K562 (cell line): ENCODE measurements around the gene NEK3. TPM values are rescaled to one million over a fixed set of nuclear protein-coding genes. Genes with fewer than 3 reads are reported as not detected.

Source experiments
- ATF4 ChIP-seq: fragments of 450-650 bp; formaldehyde crosslinking; IDR thresholded peaks from 2 replicates; pipeline ENCODE4 v1.4.0; 2022; ENCODE audit warnings: mild to moderate bottlenecking, moderate library complexity
- BACH1 ChIP-seq: fragments of 200-800 bp; sonication (Bioruptor generic); IDR thresholded peaks from 2 replicates; pipeline ENCODE4 v1.6.1; 2016; ENCODE audit warnings: missing genetic modification characterization, missing compliant biosample characterization
- EWSR1 ChIP-seq: fragments of 450-650 bp; IDR thresholded peaks from 2 replicates; pipeline ENCODE4 v1.6.1; 2018; ENCODE audit warnings: borderline replicate concordance, mild to moderate bottlenecking, low read depth, moderate library complexity; ENCODE audit not compliant: partially characterized antibody
- FOXJ2 ChIP-seq: fragments of 200-800 bp; sonication (Bioruptor generic); IDR thresholded peaks from 2 replicates; pipeline ENCODE4 v1.6.1; 2016; ENCODE audit warnings: missing genetic modification characterization, missing compliant biosample characterization
- HMG20B ChIP-seq: fragments of 250-450 bp; sonication (Bioruptor Pico); IDR thresholded peaks from 2 replicates; pipeline ENCODE4 v1.5.0; 2021; ENCODE audit warnings: mild to moderate bottlenecking
- IRF2 ChIP-seq: sonication (generic); formaldehyde crosslinking; IDR thresholded peaks from 2 replicates; pipeline ENCODE4 v1.8.1; 2022; ENCODE audit warnings: mild to moderate bottlenecking, missing genetic modification reagents
- PHF8 ChIP-seq: fragments of 200-600 bp; sonication (generic); IDR thresholded peaks from 2 replicates; pipeline ENCODE4 v1.6.1; 2012; ENCODE audit warnings: mixed run types, mild to moderate bottlenecking, inconsistent platforms, low read length, moderate library complexity, borderline replicate concordance
- PHTF2 ChIP-seq: fragments of 250-450 bp; sonication (Bioruptor Pico); IDR thresholded peaks from 2 replicates; pipeline ENCODE4 v1.5.0; 2021; ENCODE audit warnings: mild to moderate bottlenecking
- PTTG1 ChIP-seq: fragments of 450-650 bp; IDR thresholded peaks from 2 replicates; pipeline ENCODE4 v1.6.1; 2016; ENCODE audit warnings: low read depth, mild to moderate bottlenecking, missing genetic modification characterization, missing compliant biosample characterization
- SIRT6 ChIP-seq: IDR thresholded peaks from one replicate; pipeline ENCODE4 v1.6.1; 2012; ENCODE audit warnings: low read depth, mild to moderate bottlenecking, control low read depth, inconsistent platforms, low read length, moderate library complexity
- SMARCE1 ChIP-seq: fragments of 450-650 bp; IDR thresholded peaks from 2 replicates; pipeline ENCODE4 v1.7.1; 2016; ENCODE audit warnings: mild to moderate bottlenecking
- TSHZ1 ChIP-seq: fragments of 250-450 bp; sonication (Bioruptor Pico); IDR thresholded peaks from 2 replicates; pipeline ENCODE4 v1.4.0; 2020; ENCODE audit warnings: mild to moderate bottlenecking, moderate library complexity
- ZBTB11 ChIP-seq, 3 experiments: fragments of 200-800 bp in 1 of 3; fragments of 250-450 bp in 1 of 3; fragments of 450-650 bp in 1 of 3; sonication (Bioruptor Pico) in 1 of 3; sonication (Bioruptor generic) in 1 of 3; formaldehyde crosslinking in 1 of 3; IDR thresholded peaks; 2 replicates each; pipeline versions ENCODE4 v1.6.1 to v1.8.0; 2016 to 2022; ENCODE audit warnings: mild to moderate bottlenecking in 2 of 3, missing genetic modification characterization in 2 of 3, missing compliant biosample characterization in 1 of 3, moderate library complexity in 1 of 3
- ZC3H8 ChIP-seq: fragments of 450-650 bp; IDR thresholded peaks from 2 replicates; pipeline ENCODE4 v1.6.1; 2017
- ZNF316 ChIP-seq: fragments of 450-650 bp; IDR thresholded peaks from 2 replicates; pipeline ENCODE4 v1.6.1; 2016
- ZNF41 ChIP-seq: fragments of 250-450 bp; sonication (Bioruptor Pico); conservative IDR thresholded peaks from 2 replicates; pipeline ENCODE4 v1.4.0; 2020; ENCODE audit warnings: mild to moderate bottlenecking
- ZNF583 ChIP-seq: fragments of 250-450 bp; sonication (Bioruptor Pico); IDR thresholded peaks from 2 replicates; pipeline ENCODE4 v1.4.0; 2020
- ZNF717 ChIP-seq: fragments of 250-450 bp; sonication (Bioruptor Pico); IDR thresholded peaks from 2 replicates; pipeline ENCODE4 v1.5.0; 2021
- ZNF740 ChIP-seq, 3 experiments: fragments of 200-800 bp in 1 of 3; sonication (Bioruptor generic) in 1 of 3; sonication (generic) in 1 of 3; formaldehyde crosslinking in 1 of 3; IDR thresholded peaks; 2 replicates each; pipeline versions ENCODE4 v1.6.1 to v1.8.0; 2016 to 2022; ENCODE audit warnings: mild to moderate bottlenecking in 2 of 3, missing compliant biosample characterization in 2 of 3, missing genetic modification characterization in 2 of 3, missing genetic modification reagents in 1 of 3
- ZNF766 ChIP-seq: fragments of 200-800 bp; sonication (Bioruptor generic); conservative IDR thresholded peaks from 2 replicates; pipeline ENCODE4 v1.6.1; 2016; ENCODE audit warnings: missing genetic modification characterization, missing compliant biosample characterization
- polyA plus RNA-seq, 8 experiments: library from polyadenylated mRNA; depleted of rRNA in 4 of 8; stranded (reverse) in 5 of 8; unstranded in 3 of 8; fragments of >200 nt; fragmentation: Nextera tagmentation in 2 of 8; fragmentation: Illumina TruSeq in 1 of 8; extraction: Ambion mirVana in 2 of 8; extraction: Trizol in 1 of 8; gene quantifications; 2 replicates each; pipeline versions ENCODE4 v1.2.1 to v1.2.3, GENCODE V29; 2011 to 2014; ENCODE audit warnings: inconsistent platforms in 1 of 8, missing spikeins in 1 of 8
- total RNA-seq, 7 experiments: library from RNA; depleted of rRNA in 6 of 7; stranded (reverse); fragments of >200 nt in 6 of 7; fragmentation: Illumina TruSeq in 2 of 7; extraction: Trizol in 2 of 7; gene quantifications; 2 replicates each; pipeline versions ENCODE4 v1.2.1 to v1.2.3, GENCODE V29; 2011 to 2021; ENCODE audit warnings: low replicate concordance in 1 of 7

NEK3 gene
- total and polyA plus RNA-seq, 9 of the 15 experiments (the other 6 are each of a cell fraction or from before 2014, with no cell fraction given) = 6.2 to 11.0 (median 9.3) TPM

- TF ChIP-seq ZNF583 (CRISPR knock-in tag) = 0 out of 2 replicates have a peak, but pooled peaks have one; percentile 30
- no peak for TF ChIP-seq SIRT6
- TF ChIP-seq SMARCE1 = no peak
- no peak for TF ChIP-seq IRF2 (CRISPR knock-in tag)
- TF ChIP-seq EWSR1 = no peak
- TF ChIP-seq ZNF740 (CRISPR knock-in tag; IDR thresholded peaks at IDR 0.05) = no peak
- TF ChIP-seq ZNF740 (tag; IDR thresholded peaks at IDR 0.05) = peak in 1 of 2 experiments; percentile 67; a peak in 2 of 4 replicates
- TF ChIP-seq ZBTB11 (CRISPR knock-in tag; IDR thresholded peaks at IDR 0.05) = no peak
- TF ChIP-seq ZNF316 = no peak
- TF ChIP-seq ZNF41 (CRISPR knock-in tag) = 0 out of 2 replicates have a peak, but pooled peaks have one; percentile 67
- TF ChIP-seq PTTG1 (tag) = peak; percentile 35; the same call in 1 of the 2 replicates
- no peak for TF ChIP-seq PHF8
- 0 out of 2 replicates have a peak, but pooled peaks have one; percentile 43 for TF ChIP-seq ATF4 (CRISPR knock-in tag)
- no peak for TF ChIP-seq TSHZ1
- no peak for TF ChIP-seq PHTF2
- no peak for TF ChIP-seq ZC3H8
- no peak for TF ChIP-seq FOXJ2 (tag)
- no peak for TF ChIP-seq HMG20B (CRISPR knock-in tag)
- TF ChIP-seq ZNF766 = peak; percentile 57; the same call in 1 of the 2 replicates
- 0 out of 2 replicates have a peak, but pooled peaks have one; percentile 48 for TF ChIP-seq BACH1
- no peak for TF ChIP-seq ZNF717 (CRISPR knock-in tag)
These were observed 703 bp downstream of the NEK3 start (continued) for GRCh38 chr13:52158629-52159158.
